Hypothalamus (tissue), 51 donors: ENCODE results near the gene HTR1D.

ENCODE experiments used
- DNase-seq, 51 donors: peaks; one replicate each; lab custom pipeline; 2025; lab: John Stamatoyannopoulos, UW

The HTR1D gene

DNA sequence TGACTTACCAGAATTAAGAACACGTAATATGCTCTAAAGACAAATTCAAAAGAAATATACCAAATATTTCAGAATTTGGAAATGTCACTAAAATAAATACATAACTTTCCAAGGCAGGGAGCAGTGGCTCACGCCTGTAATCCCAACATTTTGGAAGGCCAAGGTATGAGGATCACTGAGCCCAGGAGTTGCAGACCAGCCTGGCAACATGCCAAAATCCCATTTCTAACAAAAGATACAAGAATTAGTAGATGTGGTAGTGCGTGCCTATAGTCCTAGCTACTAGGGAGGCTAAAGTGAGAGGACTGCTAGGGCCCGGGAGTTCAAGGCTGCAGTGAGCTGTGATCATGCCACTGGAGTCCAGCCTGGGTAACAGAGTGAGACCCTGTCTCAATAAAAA, 60.4 kb downstream of the HTR1D start:
- DNase-seq: no peak

DNA sequence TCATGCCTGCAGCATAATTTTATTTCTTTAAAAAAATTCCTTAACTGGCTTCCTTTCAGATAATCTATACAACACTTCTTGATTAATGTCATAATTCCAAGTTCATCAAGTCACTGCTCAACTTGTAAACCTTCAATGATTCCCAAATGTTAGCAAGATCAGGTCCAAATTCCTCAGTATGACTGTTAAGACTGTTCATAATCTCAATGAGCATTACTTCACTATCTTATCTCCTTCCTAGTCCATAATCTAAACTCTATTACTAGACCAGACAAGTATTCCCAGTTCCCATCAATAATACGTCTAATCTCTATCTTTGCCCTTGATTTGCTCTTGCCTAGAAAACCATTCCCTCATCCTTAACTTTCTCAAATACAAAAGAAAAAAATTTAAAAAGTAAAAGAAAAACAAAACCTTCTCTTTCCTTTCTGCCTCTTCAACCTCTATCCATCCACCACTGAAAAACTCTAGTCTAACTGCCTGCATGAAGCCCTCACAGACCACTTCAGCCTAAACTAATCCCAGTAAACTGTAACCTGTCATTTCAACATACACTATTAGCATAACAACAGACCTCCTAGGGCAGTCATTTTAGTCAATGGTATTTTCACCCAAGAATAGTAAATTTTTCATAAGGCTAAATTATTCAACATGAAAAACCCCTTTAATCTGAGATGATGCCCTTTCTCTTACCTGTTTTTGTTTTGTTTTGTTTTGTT, 64.2 kb downstream of the HTR1D start:
- no peak for DNase-seq

DNA sequence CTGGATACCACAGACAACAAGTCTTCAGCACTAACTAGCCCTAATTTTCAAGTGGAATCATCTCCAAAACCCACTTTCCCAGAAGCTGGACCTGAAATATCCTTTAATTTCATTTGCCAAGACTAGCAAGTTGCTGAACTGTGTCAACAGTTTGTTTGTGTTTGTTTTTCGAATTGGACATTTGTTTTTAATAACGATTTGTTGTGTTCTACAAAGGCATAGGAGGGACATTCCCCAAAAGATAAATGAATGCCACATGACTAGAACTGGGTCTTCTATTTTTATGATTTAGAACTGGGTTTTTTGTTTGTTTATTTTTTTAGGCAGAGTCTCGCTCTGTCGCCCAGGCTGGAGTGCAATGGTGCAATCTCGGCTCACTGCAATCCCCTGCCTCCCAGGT, 66.6 kb downstream of the HTR1D start:
- no peak for DNase-seq

DNA sequence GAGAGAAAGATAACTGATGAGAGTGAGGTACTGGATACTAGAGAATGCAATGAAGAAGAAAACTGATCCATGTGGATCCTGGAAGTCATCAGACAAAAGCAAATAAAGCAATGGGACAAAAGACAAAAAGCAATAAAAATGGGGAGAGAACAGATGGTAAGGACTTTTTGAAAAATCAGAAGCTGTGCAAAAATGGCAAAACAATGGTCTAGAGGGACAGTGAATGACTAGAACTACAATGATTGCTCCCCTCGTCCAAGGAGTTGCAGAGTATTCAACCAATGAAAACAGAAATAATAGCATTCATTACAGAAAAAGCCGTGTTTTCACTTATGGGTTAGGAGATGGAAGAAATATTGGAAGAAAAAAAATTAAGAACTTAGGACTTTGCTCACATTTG, 67.2 kb downstream of the HTR1D start:
- no peak for DNase-seq

DNA sequence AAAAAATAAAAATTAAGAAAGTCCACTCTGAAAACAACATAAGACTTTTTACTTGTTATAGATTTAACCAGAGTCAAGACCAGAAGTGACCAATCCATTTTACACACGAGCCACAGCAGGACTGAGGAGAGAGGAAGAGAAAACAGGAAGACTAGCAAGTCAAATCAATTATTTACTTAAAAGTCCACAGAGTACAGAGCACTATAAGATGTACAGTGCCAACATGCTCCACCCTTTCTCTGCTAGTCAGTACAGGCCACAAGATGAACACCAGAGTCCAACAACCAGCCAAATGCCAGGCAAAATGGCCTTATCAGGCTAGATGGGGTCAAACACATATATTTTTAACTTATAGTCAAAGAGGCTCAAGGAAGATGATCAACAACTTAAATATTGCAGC, 68.2 kb downstream of the HTR1D start:
- no peak for DNase-seq

DNA sequence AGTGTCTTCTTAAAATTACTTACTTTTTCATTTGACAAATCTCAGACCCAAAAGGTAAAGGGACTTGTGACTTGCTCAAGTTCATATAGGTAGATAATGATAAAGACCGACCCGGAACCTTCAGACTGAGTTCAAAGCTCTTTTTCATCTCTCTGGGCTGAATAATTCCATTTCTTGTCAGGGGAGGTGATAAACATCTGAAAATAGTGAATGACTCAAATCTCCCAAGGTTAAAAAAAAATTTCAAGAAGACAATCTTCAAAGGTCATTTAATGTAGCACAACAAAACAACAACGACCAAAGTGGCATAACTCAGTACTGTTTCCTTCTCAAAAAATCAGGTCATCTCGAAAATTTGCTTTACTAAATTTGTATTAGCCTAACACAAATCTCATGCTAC, 69.2 kb downstream of the HTR1D start:
- no peak for DNase-seq
